NCI-H2227 (cell line): Measurements from ENCODE around the gene LRP4.

Source experiments
- DNase-seq: peaks from one replicate; lab custom pipeline; 2025; ENCODE audit not compliant: unreplicated experiment; lab: John Stamatoyannopoulos, UW

LRP4 gene

DNA sequence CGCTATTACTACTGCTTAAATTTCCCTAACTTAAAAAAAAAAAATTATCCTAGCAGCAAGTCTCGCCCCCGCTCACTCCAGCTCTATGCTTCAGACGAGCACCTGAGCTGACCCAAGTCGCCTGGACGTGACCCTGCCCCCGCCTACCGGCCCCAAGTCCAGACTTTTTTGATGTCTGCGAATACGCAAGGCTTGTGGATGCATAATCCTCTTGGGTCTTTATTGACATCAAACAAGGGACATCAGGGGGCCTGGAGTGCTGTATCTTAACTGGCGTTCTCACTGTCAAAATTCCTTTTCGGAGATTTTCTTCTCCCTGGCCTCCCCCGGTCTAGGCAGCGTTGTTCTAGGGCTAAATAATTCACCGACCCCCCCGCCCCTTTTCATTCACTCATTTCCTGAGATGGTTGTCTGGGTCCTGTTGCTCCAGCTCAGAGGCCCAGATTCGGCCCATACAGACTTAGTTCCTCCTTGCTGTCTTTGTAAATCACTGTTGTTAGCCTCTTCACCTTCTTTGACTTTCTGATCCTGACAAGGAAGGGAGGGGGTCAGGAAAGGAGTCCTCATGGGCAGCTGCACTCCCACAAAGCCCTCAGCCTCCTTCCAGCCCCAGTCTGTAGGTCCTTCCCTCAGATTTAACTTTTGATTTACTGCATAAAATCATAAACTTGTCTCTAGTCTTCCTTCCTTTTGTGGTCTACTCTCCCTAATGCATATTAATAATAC is 601 bp upstream of the LRP4 start:
- DNase-seq, result no peak

DNA sequence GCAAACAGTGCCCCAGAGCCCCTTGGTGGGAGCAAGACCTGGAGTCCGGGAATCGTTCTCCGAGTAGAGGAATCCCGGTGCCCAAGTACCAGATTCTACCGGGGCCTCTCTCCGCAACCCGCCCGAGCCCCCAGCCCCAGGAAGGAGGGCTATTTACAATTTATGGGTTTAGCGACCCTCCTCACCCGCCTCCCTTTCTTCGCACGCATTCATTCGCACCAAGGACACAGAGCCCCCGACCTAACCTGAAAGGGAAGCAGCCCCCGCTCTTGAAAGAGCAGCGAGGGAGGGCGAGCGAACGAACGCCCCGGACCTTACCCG is 628 bp downstream of the LRP4 start:
- DNase-seq, result no peak

DNA sequence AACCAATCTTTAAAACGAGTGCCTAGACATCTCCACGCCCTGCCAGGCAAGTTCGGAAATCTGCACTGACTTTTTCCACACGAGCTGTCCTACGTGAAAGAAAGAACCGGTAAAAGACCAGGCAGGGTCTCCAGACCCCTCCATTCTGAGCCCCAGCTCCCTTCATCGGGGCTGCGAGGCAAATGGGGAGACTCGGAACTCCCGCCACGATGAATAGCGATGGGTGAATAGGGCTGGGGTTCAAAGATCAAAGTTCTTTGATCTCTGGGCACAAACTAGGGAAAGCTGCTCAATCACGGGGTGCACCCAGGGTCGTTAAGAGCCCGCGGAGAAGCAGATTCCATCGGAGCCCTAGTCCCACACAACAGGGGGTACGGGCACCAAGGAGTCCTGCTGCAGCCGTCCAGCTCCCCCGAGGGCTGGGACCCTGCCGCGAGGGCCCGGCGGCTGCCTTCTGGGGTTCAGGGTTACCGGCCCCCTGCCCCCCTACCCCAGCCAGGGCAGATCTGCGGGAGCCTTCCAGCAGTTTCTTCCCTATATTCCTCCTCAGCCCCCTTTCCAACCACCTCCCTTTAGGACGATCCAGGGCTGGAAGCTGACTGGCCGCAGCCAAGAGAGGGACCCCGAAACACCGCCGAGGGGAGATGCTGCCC is 1.1 kb downstream of the LRP4 start:
- DNase-seq, result no peak

DNA sequence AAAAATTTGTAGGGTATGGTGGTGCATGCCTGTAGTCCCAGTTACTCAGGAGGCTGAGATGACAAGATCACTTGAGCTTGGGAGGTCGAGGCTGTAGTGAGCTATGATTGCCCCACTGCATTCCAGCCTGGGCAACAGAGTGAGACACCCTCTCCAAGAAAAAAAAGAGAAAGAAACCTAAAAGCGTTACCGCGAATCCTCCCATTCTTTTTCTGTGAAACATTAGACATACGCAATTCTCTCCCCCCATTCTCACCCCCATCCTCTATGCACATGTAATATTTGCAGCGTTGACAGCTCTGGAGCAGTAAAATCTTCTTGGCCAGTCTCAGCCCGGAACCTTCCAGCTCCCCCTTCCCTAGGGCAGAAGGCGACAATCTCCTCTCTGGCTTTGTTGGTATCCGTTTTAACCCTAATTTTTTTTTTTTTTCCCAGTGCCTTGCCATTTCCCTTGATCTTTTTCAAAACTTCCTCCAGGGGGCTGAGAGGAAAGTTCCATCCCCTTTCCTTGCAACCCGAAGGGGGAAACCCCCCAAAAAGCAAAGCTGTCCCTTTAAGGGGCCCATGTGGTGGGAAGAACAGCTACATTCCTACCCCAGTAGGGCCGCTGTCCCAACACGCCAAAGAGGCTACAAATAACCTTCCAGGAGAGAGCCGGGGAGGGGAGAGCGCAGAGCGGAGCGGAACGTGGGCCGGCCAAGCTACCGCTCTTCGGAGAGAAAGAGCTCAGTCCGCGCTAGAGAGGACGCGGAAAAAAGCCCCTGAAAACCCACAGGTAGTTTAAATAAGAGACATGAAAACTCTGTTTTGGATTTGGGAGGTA is 1.9 kb downstream of the LRP4 start:
- peak; percentile 44 for DNase-seq

DNA sequence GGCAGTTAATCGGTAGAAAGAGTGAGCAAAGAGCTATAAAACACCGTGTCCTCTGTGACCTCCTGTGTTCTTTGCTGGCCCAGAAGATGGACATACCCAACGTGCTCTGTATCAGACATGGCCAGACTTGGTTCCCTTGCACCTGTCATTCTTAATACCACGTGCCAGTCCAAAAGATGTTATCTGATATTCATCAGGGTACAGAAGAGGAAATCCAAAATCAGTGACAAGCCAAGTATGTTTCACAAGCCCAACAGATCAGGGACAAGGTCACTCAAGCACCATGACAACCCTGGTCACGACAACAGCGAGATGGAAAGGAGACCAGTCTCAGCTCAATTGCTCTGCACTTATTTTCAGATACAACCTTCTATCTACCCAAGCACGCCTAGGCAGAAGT is 3.4 kb downstream of the LRP4 start:
- DNase-seq, result no peak

DNA sequence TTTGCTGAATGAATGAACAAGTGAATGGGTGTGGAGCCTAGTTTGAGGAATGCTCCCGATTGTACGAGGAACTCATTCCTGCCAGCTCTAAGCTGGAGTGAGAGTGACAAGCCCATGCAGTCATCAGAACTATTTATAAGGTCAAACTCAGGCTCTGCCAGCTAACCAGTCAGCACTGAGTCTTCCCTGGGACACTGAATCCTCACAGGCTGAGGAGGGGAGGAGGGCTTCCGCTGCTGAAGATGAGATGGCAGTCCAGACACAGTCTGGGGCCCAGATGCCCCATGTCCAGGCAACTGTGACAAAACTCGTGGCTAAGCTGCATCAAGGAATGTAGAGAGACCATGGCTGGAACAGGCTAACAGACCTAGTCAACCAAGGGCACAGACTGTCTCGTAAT is 4.0 kb downstream of the LRP4 start:
- no peak for DNase-seq

DNA sequence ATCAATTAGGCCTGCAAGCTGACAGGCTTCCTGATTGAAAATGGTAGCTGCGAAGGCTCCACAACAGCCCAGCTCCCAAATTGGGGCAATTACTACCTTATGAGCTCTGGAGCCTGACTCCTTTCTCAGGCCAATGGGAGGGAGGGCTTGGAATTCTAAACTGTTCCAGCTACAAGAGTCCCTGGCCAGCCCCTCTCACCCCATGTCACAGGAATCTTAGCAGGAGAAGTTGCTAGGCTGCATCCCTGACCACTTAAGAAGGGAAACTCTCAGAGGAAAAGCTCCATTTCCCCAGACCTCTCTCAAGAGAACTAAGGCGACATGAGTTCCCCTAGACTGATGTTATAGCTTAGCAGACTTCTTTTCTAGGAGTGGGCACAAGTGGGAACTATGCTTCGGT is 4.9 kb downstream of the LRP4 start:
- no peak for DNase-seq

DNA sequence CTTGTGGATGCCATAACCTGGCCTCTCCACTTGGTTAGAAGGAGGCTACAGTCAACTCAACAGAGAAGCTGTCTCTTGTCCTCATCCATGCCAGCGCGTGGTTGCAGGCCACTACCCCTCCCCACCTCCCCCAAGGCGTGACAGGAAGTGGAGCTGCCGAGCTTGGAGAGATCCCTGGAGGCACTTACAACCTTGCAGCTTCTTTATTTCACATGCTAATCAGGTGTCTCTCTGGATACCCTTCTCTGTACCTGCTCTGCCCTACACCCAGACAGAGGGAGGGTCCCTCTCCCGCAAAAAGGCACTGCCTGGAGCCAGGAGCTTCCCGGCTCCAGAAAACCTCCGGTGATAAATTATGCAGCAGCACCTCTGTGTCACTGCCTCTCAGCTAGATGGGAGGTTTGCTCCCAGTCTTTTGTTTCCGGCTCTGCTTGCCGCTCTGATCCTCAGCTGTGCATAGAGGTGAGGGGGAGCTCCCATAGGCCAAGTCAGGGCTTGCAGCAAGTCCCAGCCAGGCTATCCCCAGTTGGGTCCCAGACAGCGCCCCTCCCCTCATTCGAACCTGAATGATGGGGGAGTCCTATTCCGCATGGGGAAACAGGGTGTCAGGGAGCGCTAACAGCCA is 5.7 kb downstream of the LRP4 start:
- DNase-seq, result peak; percentile 42

DNA sequence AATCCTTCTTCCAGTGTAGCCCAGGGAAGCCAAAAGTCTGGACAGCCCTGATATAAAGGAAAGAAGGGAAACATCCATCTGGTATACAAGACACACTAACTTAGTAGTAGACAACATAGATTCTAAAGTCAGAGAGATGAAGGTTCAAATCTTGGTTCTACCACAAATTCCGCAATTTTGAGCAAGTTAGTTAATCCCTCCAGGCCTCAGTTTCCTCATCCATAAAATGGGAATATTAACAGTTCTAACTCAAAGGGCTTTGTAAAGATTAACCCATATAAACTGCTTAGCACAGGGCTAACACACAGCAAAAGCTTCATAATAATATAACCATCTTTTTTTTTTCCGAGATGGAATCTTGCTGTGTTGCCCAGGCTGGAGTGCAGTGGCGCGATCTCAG is 10.7 kb downstream of the LRP4 start:
- DNase-seq, result no peak

DNA sequence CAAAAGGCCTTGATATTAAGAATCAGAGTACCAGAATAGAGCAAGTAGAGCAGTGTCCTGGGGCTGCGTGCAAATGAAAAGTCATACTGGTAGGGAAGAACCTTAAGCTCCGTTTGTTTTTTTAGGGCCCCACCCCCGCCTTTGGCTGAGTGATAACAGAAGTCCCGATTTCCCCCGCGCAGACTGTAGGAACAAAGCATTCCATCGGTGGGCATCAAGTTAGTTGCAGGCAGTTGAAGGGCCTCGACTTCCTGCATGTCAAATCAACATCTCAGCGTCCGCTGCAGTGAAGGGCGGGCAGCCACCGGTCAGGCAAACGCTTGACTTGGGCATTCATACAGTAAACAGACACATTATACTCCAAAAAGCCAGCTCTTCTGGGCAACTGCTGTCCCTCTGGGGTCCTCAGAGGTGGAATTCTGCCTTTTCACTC is 11.7 kb downstream of the LRP4 start:
- DNase-seq, result no peak

DNA sequence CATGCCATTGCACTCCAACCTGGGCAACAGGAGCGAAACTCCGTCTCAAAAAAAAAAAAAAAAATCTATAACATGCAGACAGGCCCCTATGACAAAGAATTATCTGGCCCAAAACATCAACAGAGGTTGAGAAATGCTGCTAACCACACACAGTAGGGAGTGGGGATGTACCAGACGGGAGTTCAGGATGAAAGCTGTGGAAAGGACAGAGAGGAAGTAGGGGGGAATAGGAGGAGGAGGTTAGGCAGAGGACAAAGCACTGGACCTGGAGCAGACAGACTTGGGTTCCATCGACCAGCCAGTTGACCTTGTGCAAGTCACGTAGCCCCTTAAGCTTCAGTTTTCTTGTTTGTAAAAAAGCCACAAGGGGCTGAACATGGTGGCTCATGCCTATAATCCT is 12.5 kb downstream of the LRP4 start:
- no peak for DNase-seq

DNA sequence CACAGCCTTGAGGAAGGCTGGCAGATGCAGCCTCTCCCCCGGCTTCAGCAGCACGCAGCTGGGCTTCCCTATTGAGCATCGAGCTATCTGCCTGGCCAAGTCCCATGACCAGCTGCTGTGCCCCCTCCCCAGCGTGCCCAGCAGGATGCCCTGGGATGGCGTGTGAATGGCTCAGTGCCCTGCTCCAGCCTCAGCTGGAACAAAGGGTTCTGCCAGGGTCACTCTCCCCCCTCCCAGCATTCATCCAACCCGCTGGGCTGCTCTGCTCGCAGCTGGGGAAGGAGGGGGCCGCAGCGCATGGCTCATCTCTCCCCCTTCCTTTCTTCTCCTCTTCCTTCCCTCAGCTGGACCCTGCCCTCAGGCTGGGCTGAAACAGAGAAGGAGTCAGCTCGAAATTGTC is 14.5 kb downstream of the LRP4 start:
- DNase-seq, result peak; percentile 42

DNA sequence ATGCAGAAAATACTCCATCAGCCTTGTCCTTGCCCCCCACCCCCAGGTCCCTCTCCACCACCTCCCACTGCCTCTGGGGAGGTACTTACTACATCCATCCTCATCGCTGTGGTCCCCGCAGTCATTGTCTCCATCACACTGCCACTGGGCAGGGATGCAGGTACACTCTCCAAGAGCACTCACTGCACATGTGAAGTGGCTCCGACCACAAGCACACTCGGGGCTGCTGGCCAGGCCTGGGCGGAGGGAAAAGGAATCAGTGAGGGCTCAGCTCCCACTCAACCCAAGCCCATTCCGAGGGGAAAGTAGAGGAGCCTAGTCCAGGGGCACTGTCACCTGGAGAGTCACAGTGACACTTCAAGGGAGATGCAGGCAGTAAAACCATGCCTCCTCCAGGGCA is 15.7 kb downstream of the LRP4 start:
- no peak for DNase-seq

DNA sequence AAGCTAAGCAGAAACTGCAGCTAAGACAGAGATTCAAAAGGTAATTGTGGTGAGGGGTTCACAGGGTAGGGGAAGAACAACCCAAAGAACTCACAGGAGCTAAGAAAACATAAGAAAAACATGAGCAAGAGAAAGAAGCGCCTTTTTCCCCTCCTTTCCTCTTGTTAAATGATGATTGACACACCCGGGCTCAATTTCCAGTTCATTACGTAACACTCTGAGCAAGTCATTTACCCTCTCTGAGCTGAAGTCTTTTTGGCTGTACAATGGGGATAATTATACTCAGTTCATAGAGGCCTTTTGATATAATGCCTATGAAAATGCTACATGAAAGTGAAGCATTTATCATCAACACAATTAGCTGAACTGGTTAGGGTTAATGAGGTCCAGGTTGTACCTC is 17.2 kb downstream of the LRP4 start:
- DNase-seq, result no peak

DNA sequence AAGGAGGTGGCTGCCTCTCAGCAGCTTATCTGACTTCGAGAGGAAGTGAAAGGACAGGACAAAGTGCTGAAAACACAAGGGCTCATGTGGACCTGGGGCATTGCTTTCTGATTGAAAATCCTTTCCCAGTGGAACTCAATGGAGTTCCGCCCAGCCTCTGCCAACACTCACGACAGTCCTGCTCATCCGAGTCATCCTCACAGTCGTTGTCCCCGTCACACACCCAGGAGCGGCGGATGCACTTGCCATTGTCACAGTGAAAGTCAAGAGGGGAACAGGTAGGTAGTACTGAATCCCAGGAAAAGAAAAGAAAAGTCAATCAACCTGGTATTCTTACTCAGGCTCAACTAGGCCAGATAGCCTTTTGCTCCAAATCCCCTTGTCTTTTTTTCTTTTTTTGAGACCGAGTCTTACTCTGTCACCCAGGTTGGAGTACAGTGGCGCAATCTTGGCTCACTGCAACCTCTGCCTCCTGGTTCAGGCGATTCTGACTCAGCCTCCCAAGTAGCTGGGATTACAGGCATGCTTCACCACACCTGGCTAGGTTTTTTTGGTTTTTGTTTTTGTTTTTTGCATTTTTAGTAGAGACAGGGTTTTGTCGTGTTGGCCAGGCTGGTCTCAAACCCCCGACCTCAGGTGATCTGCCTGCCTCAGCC is 18.1 kb downstream of the LRP4 start:
- no peak for DNase-seq

DNA sequence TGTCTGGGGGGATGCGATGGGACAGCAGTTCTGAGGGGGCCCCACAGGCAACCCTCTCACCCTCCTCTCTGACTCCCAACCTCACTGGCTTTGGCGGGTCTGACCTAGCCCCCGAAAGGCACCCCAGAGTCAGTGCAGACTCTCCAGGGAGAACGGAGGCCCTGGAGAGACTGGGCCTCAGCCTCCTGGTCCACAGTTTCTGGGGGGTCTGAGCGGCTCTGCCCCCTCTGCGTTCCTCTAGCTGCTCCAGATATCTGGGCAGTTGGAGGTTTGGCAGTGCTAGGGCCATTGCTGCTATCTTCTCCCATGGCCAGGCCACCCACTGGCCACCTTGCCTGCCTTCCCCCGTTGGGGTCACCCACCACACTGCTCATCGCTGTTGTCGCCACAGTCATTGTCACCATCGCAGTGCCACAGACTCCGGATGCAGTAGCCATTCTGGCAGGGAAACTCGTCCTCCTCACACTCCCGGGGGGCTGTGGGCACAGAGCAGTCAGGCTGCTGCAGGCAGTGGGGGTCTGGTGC is 18.8 kb downstream of the LRP4 start:
- DNase-seq, result no peak

DNA sequence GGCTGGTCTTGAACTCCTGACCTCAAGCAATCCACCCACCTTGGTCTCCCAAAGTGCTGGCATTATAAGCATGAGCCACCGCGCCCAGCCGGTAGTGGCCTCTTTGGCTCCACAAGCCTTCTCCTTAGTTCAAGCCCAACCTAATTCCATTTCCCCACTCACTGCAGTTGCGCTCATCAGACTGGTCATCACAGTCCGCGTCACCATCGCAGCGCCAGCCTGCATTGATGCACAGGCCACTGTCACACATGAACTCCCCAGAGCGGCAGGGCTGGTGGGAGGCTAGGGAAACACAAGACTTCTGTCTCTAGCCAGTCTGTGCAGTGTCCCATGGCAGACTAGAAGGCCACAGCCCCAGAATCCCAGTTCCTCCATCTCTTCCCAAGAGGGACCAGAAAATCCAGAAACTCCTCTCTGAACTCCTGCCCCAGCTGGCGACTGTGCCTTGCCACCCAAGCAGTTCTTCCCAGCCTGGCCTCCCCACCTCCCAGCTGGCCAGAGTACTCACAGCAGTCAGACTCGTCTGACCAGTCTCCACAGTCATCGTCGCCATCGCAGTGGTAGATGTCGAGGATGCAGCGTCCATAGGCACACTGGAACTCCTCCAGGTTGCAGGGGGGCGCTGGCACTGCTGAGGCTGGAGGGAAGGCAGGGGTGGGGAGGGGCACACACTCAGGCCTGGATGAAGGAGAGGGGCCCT is 19.8 kb downstream of the LRP4 start:
- DNase-seq, result no peak

DNA sequence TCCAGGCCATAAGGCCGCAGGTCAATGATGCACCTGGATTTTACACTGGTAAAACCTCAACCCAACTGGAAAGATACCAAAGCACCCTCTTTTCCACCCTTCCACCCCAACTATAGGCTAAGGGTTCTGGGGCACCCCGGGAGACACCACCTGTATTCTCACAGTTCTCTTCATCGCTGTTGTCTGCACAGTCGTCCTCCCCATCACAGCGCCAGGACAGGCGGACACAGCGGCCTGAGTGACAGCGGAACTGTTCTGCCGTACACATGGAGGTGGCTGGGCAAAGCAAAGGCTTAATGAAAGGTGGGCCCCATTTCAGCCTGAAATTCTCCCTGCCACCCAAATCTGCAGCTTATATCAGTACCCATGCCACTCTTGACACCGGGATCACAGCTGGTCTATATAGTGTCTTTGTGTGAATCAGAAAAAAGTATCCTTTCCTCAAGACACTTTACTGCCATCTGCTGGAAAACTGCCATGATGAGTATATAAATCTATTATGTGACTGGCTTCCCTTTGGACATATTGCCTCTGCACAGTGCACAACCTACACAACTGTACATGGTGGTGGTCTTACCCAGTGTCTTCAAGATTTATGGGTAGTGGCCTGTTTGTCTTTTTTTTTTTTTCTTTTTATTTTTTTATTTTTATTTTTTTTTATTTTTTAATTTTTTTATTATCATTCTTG is 21.5 kb downstream of the LRP4 start:
- peak; percentile 71 for DNase-seq

DNA sequence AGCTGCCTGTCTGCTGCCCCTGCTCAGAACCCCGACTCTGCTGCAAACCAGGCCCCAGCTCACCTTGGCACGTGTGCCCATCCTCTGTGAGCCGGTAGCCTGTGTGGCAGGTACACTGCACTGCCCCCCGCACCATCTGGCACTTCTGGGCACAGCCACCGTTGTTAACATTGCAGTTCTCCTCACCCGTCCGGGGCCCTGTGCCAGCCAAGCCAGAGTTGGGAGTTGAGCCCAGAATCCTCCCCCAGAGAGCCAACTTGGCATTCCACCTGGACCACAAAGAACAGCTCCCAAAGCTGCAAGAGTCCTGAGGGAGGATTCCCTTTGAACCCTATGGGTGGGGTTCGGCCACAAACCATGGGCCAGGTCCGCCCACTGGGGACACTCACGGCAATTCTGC is 22.5 kb downstream of the LRP4 start:
- DNase-seq, result no peak

DNA sequence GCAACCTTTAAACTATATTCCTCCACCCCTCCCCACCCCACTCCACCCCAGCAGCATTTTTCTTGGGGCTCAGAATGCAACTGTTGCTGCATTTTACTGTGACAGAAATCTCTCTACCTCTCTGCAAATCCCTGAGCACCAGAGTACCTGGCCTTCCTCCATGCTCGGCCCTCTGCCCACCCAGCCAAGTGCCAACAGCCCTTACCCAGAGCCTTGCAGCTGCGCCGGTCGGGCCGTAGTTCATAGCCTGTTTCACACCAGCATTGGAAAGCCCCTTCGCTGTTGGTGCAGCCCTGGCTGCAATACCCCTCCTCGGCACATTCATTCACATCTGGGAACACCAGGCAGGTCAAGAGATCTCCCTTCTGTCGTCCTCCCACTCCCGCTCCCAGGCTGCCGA is 23.4 kb downstream of the LRP4 start:
- DNase-seq, result no peak
